Retinal pigment epithelial cell (primary cell): ENCODE results near the gene MYO1G.
A peak's percentile ranks its signal among the peaks of the same experiment; 100 is the strongest.

Experiments
- DNase-seq: peaks from one replicate; pipeline ENCODE4 v3.0.0-alpha.2; 2010; ENCODE audit warnings: low read depth
- H3K4me3 ChIP-seq: 2 replicates; pipeline ENCODE4 v1.5.1; 2011; ENCODE audit warnings: mild to moderate bottlenecking, low read length, control low read depth, moderate library complexity
- TF ChIP-seq, protein P1 (sequence below): conservative IDR thresholded peaks from 2 replicates; pipeline ENCODE4 v1.5.1; 2011; ENCODE audit warnings: low read depth, low read length, control low read depth, inconsistent platforms

Gene MYO1G

GRCh38 chr7:44983742-44984477 lies 5.1 kb upstream of the MYO1G start:
- peak overlapping the region; percentile 89 for H3K4me3 ChIP-seq
- no peak for DNase-seq
- TF ChIP-seq, protein P1, sequence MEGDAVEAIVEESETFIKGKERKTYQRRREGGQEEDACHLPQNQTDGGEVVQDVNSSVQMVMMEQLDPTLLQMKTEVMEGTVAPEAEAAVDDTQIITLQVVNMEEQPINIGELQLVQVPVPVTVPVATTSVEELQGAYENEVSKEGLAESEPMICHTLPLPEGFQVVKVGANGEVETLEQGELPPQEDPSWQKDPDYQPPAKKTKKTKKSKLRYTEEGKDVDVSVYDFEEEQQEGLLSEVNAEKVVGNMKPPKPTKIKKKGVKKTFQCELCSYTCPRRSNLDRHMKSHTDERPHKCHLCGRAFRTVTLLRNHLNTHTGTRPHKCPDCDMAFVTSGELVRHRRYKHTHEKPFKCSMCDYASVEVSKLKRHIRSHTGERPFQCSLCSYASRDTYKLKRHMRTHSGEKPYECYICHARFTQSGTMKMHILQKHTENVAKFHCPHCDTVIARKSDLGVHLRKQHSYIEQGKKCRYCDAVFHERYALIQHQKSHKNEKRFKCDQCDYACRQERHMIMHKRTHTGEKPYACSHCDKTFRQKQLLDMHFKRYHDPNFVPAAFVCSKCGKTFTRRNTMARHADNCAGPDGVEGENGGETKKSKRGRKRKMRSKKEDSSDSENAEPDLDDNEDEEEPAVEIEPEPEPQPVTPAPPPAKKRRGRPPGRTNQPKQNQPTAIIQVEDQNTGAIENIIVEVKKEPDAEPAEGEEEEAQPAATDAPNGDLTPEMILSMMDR: no peak

- H3K4me3 ChIP-seq: no peak overlapping the region
- DNase-seq: no peak
Measured at GRCh38 chr7:44982970-44983369, 4.2 kb upstream of the MYO1G start.

DNA sequence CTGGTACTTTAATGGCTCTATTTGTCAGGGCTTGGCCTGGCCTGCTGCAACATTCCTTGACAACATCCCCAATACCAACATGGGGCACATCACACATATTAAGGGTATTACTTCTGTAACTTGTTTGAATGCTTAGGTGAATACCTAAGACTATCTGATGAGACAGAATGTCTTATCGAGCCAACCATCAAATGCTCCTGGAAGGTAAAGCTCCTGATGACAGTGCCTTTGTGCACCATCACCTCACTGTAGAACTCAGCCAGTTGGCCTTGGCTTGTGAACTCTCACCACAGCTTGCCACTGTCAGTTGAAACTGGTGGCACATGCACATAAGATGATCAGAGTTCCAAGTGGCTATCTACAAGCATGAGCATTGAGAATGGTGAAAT lies 3.7 kb upstream of the MYO1G start:
- no peak overlapping the region for H3K4me3 ChIP-seq
- no peak for DNase-seq
- TF ChIP-seq, protein P1: no peak

More at GRCh38 chr7:44982970-44983369, 4.2 kb upstream of the MYO1G start:
- TF ChIP-seq, protein P1: no peak

DNA sequence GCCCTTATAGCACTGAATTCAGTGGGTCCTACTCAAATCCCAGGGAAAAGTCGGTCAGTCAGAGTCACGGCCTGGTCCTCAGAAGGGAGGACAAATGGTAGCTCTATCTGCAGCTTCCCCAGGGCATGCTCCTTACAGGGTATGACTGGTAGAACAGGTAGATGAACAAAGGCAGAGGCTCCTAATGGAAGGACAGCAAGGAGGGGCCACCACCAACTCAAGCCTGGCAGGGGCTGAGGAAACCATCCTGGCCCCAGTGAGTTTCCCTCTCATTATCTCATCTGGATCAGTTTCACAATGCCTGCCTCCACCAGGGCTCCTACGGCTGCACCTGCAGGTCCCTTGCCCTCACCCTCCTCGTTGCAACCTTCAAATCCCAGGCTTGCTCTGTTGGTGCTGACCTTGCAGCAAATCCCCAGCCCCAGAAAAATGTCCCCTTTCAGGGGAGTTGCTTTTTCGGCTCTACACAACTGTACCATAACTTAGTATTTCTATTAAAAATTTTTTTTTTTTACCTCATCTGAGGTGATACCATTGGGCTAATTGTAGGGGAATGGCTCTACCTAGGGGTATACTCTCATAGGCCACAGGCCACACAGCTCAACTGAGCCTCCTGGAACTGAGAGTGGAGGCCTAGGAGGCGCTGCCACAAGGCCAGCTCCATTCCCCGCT lies 2.4 kb upstream of the MYO1G start:
- DNase-seq: no peak
- no peak overlapping the region for H3K4me3 ChIP-seq
- TF ChIP-seq, protein P1: no peak

- TF ChIP-seq, protein P1: no peak
- no peak for DNase-seq
- no peak overlapping the region for H3K4me3 ChIP-seq
Measured at GRCh38 chr7:44980393-44981034, 1.7 kb upstream of the MYO1G start.

- DNase-seq: no peak
- no peak overlapping the region for H3K4me3 ChIP-seq
- TF ChIP-seq, protein P1: no peak
Measured at GRCh38 chr7:44979481-44980392, 922 bp upstream of the MYO1G start.
